GM12878 (cell line): Measurements from ENCODE around the gene RNF186. TPM values are rescaled to one million over a fixed set of nuclear protein-coding genes. Genes with fewer than 3 reads are reported as not detected.

ENCODE experiments used
- BCLAF1 ChIP-seq: fragments of 450-650 bp; IDR thresholded peaks from 2 replicates; pipeline ENCODE4 v1.6.1; 2017; ENCODE audit warnings: antibody characterized with exemption, mild to moderate bottlenecking, moderate library complexity
- IRF4 ChIP-seq: IDR thresholded peaks from 2 replicates; pipeline ENCODE4 v1.6.1; 2011; ENCODE audit warnings: low read depth, low read length
- JUNB ChIP-seq: IDR thresholded peaks from 2 replicates; pipeline ENCODE4 v1.6.1; 2016; ENCODE audit warnings: antibody characterized with exemption, mild to moderate bottlenecking
- MAX ChIP-seq: IDR thresholded peaks from 2 replicates; pipeline ENCODE4 v1.6.1; 2012; ENCODE audit warnings: low read depth, low read length, improper control_type of control experiment
- MTA2 ChIP-seq: fragments of 450-650 bp; IDR thresholded peaks from 2 replicates; pipeline ENCODE4 v1.6.1; 2016; ENCODE audit warnings: low read depth, mild to moderate bottlenecking, moderate library complexity
- NFYA ChIP-seq: IDR thresholded peaks from 2 replicates; pipeline ENCODE4 v1.6.1; 2011; ENCODE audit warnings: low read depth, mild to moderate bottlenecking, low read length, improper control_type of control experiment, borderline replicate concordance
- PAX8 ChIP-seq: fragments of 450-650 bp; IDR thresholded peaks from 2 replicates; pipeline ENCODE4 v1.6.1; 2017; ENCODE audit warnings: mild to moderate bottlenecking, moderate library complexity
- PKNOX1 ChIP-seq: fragments of 450-650 bp; IDR thresholded peaks from 2 replicates; pipeline ENCODE4 v1.6.1; 2016; ENCODE audit warnings: mild to moderate bottlenecking
- POLR2AphosphoS5 ChIP-seq: IDR thresholded peaks from 2 replicates; pipeline ENCODE4 v1.6.1; 2011; ENCODE audit warnings: mild to moderate bottlenecking, low read length, inconsistent platforms
- RBBP5 ChIP-seq: fragments of 200-600 bp; sonication (generic); conservative IDR thresholded peaks from 2 replicates; pipeline ENCODE4 v1.6.1; 2016
- STAT3 ChIP-seq: IDR thresholded peaks from 2 replicates; pipeline ENCODE4 v1.6.1; 2011; ENCODE audit warnings: low read depth, low read length, improper control_type of control experiment
- TAF1 ChIP-seq: IDR thresholded peaks from 2 replicates; pipeline ENCODE4 v1.6.1; 2011; ENCODE audit warnings: mild to moderate bottlenecking, low read depth, low read length, borderline replicate concordance
- ZBED1 ChIP-seq: IDR thresholded peaks from 2 replicates; pipeline ENCODE4 v1.6.1; 2016; ENCODE audit warnings: borderline replicate concordance
- ZNF384 ChIP-seq: IDR thresholded peaks from 2 replicates; pipeline ENCODE4 v1.6.1; 2012; ENCODE audit warnings: low read depth, mild to moderate bottlenecking, low read length, improper control_type of control experiment, borderline replicate concordance
- polyA plus RNA-seq, 11 experiments: library from polyadenylated mRNA; depleted of rRNA in 4 of 11; unstranded in 6 of 11; stranded (reverse) in 5 of 11; fragments of >200 nt; fragmentation: Nextera tagmentation in 4 of 11; fragmentation: Illumina TruSeq in 1 of 11; extraction: Ambion mirVana in 4 of 11; extraction: Trizol in 1 of 11; gene quantifications; 1 replicate in 1 of 11; 2 replicates in 10 of 11; pipeline versions ENCODE4 v1.2.1 to v1.2.3, GENCODE V29; 2011 to 2016; ENCODE audit warnings: inconsistent platforms in 2 of 11, missing spikeins in 2 of 11, low read depth in 1 of 11
- total RNA-seq, 4 experiments: library from RNA; depleted of rRNA in 3 of 4; stranded (reverse); fragments of >200 nt in 3 of 4; fragmentation: Illumina TruSeq in 1 of 4; extraction: Trizol in 1 of 4; gene quantifications; 2 replicates each; pipeline versions ENCODE4 v1.2.1 to v1.2.3, GENCODE V29; 2013 to 2021
- TF ChIP-seq, protein P1 (sequence below): fragments of 450-650 bp; IDR thresholded peaks from 2 replicates; pipeline ENCODE4 v1.6.1; 2017; ENCODE audit warnings: mild to moderate bottlenecking

Gene RNF186
- total and polyA plus RNA-seq, 10 of the 15 experiments (the other 5 are each of a cell fraction or from before 2014, with no cell fraction given) = not detected

DNA sequence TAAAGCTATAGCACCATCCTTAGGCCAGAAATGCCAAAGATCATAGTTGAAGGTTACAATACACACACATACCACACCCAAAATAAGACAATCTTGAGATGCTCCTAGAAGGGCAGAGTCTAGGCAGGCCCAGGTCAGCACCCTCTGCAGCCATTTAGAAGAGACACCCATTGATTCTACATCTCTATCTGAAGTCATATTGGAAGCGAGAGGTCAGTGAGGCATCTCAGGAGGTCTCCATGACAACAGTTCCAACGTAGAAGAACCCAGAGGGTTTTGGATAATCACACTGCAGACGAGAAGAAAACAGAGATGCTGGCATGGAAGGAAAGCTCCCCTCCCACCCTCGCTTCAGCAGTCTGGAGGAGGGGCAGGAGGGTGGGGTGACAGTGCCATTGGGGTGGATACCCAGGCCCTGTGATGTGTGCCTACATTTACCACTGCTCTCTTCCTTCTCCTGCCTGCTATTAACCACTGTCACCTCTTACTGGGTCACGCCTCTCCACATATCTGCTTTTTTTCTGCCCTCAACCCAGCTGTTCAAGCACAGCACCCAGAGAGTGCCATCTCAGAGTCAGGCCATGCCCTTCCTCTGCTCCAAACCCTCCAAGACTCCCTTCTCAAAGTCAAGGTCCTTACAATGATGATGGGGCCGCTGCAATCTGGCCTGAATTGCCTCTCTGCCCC, 21.6 kb downstream of the RNF186 start (continued):
- TF ChIP-seq BCLAF1 (no peak), POLR2AphosphoS5 (no peak), JUNB (peak; percentile 41; the same call in 1 of the 2 replicates), NFYA (no peak), MTA2 (no peak), IRF4 (peak; percentile 38; the same call in 1 of the 2 replicates), PKNOX1 (0 out of 2 replicates have a peak, but pooled peaks have one; percentile 7), RBBP5 (no peak), PAX8 (no peak), TAF1 (no peak), STAT3 (no peak), ZBED1 (no peak), MAX (no peak), ZNF384 (no peak)
- TF ChIP-seq, protein P1, sequence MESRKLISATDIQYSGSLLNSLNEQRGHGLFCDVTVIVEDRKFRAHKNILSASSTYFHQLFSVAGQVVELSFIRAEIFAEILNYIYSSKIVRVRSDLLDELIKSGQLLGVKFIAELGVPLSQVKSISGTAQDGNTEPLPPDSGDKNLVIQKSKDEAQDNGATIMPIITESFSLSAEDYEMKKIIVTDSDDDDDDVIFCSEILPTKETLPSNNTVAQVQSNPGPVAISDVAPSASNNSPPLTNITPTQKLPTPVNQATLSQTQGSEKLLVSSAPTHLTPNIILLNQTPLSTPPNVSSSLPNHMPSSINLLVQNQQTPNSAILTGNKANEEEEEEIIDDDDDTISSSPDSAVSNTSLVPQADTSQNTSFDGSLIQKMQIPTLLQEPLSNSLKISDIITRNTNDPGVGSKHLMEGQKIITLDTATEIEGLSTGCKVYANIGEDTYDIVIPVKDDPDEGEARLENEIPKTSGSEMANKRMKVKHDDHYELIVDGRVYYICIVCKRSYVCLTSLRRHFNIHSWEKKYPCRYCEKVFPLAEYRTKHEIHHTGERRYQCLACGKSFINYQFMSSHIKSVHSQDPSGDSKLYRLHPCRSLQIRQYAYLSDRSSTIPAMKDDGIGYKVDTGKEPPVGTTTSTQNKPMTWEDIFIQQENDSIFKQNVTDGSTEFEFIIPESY = no peak
